Esophagus squamous epithelium (tissue), 5 donors: Measurements from ENCODE around the gene FHIT. TPM values are rescaled to one million over a fixed set of nuclear protein-coding genes. Genes with fewer than 3 reads are reported as not detected.

Experiments
- DNase-seq: peaks from one replicate; lab custom pipeline; 2025; lab: John Stamatoyannopoulos, UW
- H3K27ac ChIP-seq, 4 donors: fragments of 200-600 bp; sonication (generic); one replicate each; pipeline ENCODE4 v1.5.1; 2016 to 2019; ENCODE audit warnings: mild to moderate bottlenecking in 1 of 4
- H3K27me3 ChIP-seq, 4 donors: fragments of 200-600 bp; sonication (generic); 1 replicate in 3 of 4; 2 replicates in 1 of 4; pipeline versions ENCODE4 v1.5.1 to v1.6.0; 2017 to 2021; ENCODE audit warnings: antibody characterized with exemption in 1 of 4
- H3K36me3 ChIP-seq, 3 donors: fragments of 200-600 bp; sonication (generic); one replicate each; pipeline ENCODE4 v1.5.1; 2016 to 2019
- H3K4me1 ChIP-seq, 3 donors: fragments of 200-600 bp; sonication (generic); one replicate each; pipeline ENCODE4 v1.5.1; 2017 to 2019
- H3K4me3 ChIP-seq, 4 donors: fragments of 200-600 bp; sonication (generic); 1 replicate in 3 of 4; 2 replicates in 1 of 4; pipeline ENCODE4 v1.5.1; 2016 to 2019; ENCODE audit warnings: mild to moderate bottlenecking in 2 of 4, moderate library complexity in 1 of 4
- H3K9me3 ChIP-seq, 3 donors: fragments of 200-600 bp; sonication (generic); one replicate each; pipeline ENCODE4 v1.5.1; 2016 to 2019
- CTCF ChIP-seq, 6 experiments: fragments of 450-650 bp in 4 of 6; fragments of 200-600 bp in 2 of 6; sonication (generic) in 2 of 6; IDR thresholded peaks; one replicate each; pipeline ENCODE4 v1.5.1; 2016 to 2019; ENCODE audit warnings: antibody characterized with exemption in 6 of 6, mild to moderate bottlenecking in 4 of 6, moderate library complexity in 4 of 6
- POLR2A ChIP-seq, 4 donors: fragments of 450-650 bp; IDR thresholded peaks; one replicate each; pipeline ENCODE4 v1.6.1; 2017; ENCODE audit warnings: antibody characterized with exemption in 4 of 4, mild to moderate bottlenecking in 4 of 4, moderate library complexity in 3 of 4
- WGBS, 2 donors: methylation state at CpG; one replicate each; pipeline ENCODE4 v1.1.5; 2018; 5-methylcytosine and 5-hydroxymethylcytosine counted together
- intact Hi-C: fragments of 100-400 bp; cut with DNase I; formaldehyde crosslinking; loops from one replicate; pipeline ENCODE4 v1.15.0; 2022
- small RNA-seq, 4 donors: library from RNA; depleted of rRNA; stranded (forward); fragments of <200 nt; gene quantifications; one replicate each; pipeline ENCODE3, GENCODE V24; 2016
- total RNA-seq, 4 donors: library from RNA; depleted of rRNA; stranded (reverse); fragments of >200 nt; gene quantifications; one replicate each; pipeline ENCODE4 v1.1.0, GENCODE V29; 2016
- donor health status: DM: yes; HTN: yes; CAD: no.

Gene FHIT
- total RNA-seq, 4 donors from 2014 or later = 0.64 to 5.7 (median 3.1) TPM

- H3K27me3 ChIP-seq = no peaks in the 10 kb centered on the region
- H3K4me1 ChIP-seq = no peaks in the 10 kb centered on the region
- WGBS, 2 donors = 90 to 97% methylated on average over 3 of the region's 3 CpGs
- H3K9me3 ChIP-seq = peaks cover 0 to under 1% (median 0%) of the 10 kb centered on the region in 3 donors
- H3K4me3 ChIP-seq = no peak overlapping the region
- no peak for DNase-seq
- H3K36me3 ChIP-seq = no peaks in the 10 kb centered on the region
- H3K27ac ChIP-seq = no peak overlapping the region
- intact Hi-C loops = no loop called here
- TF ChIP-seq CTCF (IDR thresholded peaks at IDR 0.05) (no peak), POLR2A (IDR thresholded peaks at IDR 0.05) (no peak)
Measured at GRCh38 chr3:59708202-59708601, 1543.0 kb downstream of the FHIT start.

GRCh38 chr3:59704292-59704691 lies 1547.0 kb downstream of the FHIT start:
- Histone ChIP-seq H3K27me3 (no peaks in the 10 kb centered on the region), H3K4me1 (no peaks in the 10 kb centered on the region), H3K27ac (no peak overlapping the region), H3K9me3 (no peaks in the 10 kb centered on the region), H3K4me3 (no peak overlapping the region), H3K36me3 (no peaks in the 10 kb centered on the region)
- intact Hi-C loops = no loop called here
- WGBS, 2 donors = 63 to 82% methylated on average over 4 of the region's 4 CpGs
- TF ChIP-seq POLR2A (IDR thresholded peaks at IDR 0.05) (no peak), CTCF (IDR thresholded peaks at IDR 0.05) (no peak)
- no peak for DNase-seq

- no peaks in the 10 kb centered on the region for H3K27me3 ChIP-seq
- H3K4me3 ChIP-seq = no peak overlapping the region
- no peaks in the 10 kb centered on the region for H3K36me3 ChIP-seq
- H3K9me3 ChIP-seq = no peaks in the 10 kb centered on the region
- H3K27ac ChIP-seq = no peak overlapping the region
- no peak for TF ChIP-seq POLR2A (IDR thresholded peaks at IDR 0.05)
- DNase-seq = no peak
- no peaks in the 10 kb centered on the region for H3K4me1 ChIP-seq
- intact Hi-C loops = no loop called here
- 88 to 92% methylated on average over 6 of the region's 6 CpGs for WGBS, 2 donors
Measured at GRCh38 chr3:59699648-59700320, 1551.5 kb downstream of the FHIT start.

Small RNA genes within 50 kb of the gene (small RNA-seq; reads per million reads assigned to genes)
- gene MIR548BB (0 reads per million in 4 donors), gene RF00012 (0 reads per million in 4 donors)
